Measurements from ENCODE around the gene PRMT2.
"Not testable (repeated sequence)": the region's sequence is repeated elsewhere in the genome, so short reads cannot be mapped to it uniquely, and the experiment has no call there.

The PRMT2 gene

GRCh38 chr21:46618738-46619379 is 16.6 kb upstream of the PRMT2 start:
- FAIRE-seq, result no peak

- FAIRE-seq, result no peak
These were observed 15.6 kb upstream of the PRMT2 start for GRCh38 chr21:46619846-46620245.

GRCh38 chr21:46620846-46621245 is 14.6 kb upstream of the PRMT2 start:
- no peak for FAIRE-seq

- FAIRE-seq, result no peak
These were observed 13.9 kb upstream of the PRMT2 start for GRCh38 chr21:46621457-46622182.

- no peak for FAIRE-seq
These were observed 13.2 kb upstream of the PRMT2 start for GRCh38 chr21:46622226-46622625.

- FAIRE-seq, result no peak
These were observed 11.4 kb upstream of the PRMT2 start for GRCh38 chr21:46624050-46624449.

GRCh38 chr21:46625759-46626158 is 9.7 kb upstream of the PRMT2 start:
- FAIRE-seq, result no peak

- no peak for FAIRE-seq
These were observed 8.9 kb upstream of the PRMT2 start for GRCh38 chr21:46626536-46626935.

GRCh38 chr21:46626975-46627501 is 8.4 kb upstream of the PRMT2 start:
- no peak for FAIRE-seq

- no peak for FAIRE-seq
These were observed 7.7 kb upstream of the PRMT2 start for GRCh38 chr21:46627726-46628125.

- no peak for FAIRE-seq
These were observed 6.6 kb upstream of the PRMT2 start for GRCh38 chr21:46628868-46629267.

GRCh38 chr21:46630915-46631314 is 4.6 kb upstream of the PRMT2 start:
- not testable (repeated sequence) for FAIRE-seq

GRCh38 chr21:46633566-46633965 is 1.9 kb upstream of the PRMT2 start:
- FAIRE-seq, result no peak

GRCh38 chr21:46634427-46634826 is 1.0 kb upstream of the PRMT2 start:
- no peak for FAIRE-seq

GRCh38 chr21:46634966-46635323 is 529 bp upstream of the PRMT2 start:
- FAIRE-seq, result no peak

- FAIRE-seq, result no peak
These were observed 673 bp downstream of the PRMT2 start for GRCh38 chr21:46636181-46636512.

- no peak for FAIRE-seq
These were observed 1.2 kb downstream of the PRMT2 start for GRCh38 chr21:46636550-46637285.

GRCh38 chr21:46637952-46638746 is 2.7 kb downstream of the PRMT2 start:
- no peak for FAIRE-seq

GRCh38 chr21:46639489-46640386 is 4.3 kb downstream of the PRMT2 start:
- peak; percentile 15 for FAIRE-seq

- FAIRE-seq, result no peak
These were observed 6.2 kb downstream of the PRMT2 start for GRCh38 chr21:46641656-46642055.

GRCh38 chr21:46643379-46644177 is 8.1 kb downstream of the PRMT2 start:
- FAIRE-seq, result no peak
